ENCODE results near the gene METTL21A. TPM values are rescaled to one million over a fixed set of nuclear protein-coding genes. Genes with fewer than 3 reads are reported as not detected.

Gene METTL21A
- total RNA-seq, 2 donors from 2014 or later = 5.3 to 17.4 TPM

DNA sequence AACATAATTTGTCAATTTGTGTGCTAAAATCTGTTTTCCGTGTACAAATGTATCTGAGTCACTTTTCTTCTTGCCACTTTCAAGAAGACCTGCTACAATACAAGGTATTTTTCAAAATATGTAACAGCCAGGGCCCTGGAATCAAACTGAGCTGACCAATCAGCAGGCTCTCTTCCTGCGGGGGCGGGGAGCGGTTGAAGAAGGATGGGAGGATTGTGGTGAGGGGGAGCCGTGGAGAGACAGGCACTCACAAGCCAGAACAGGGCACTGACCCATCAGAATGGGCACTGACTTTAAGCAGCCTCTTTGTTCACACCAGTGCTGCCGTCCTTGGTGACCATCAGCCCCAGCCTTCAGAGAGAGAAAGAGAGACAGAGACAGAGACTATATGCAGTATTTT, 45.7 kb upstream of the METTL21A start:
- Histone ChIP-seq H3K4me1 (no peaks in the 10 kb centered on the region), H3K4me3 (no peak overlapping the region), H3K27ac (no peak overlapping the region), H3K9me3 (no peaks in the 10 kb centered on the region), H3K27me3 (no peaks in the 10 kb centered on the region), H3K36me3 (replicated peaks in 1 of 2; ENCODE audit: insufficient read depth in 1 of 2, low read depth in 2 of 2) (no peaks in the 10 kb centered on the region)
- 74 to 83% methylated on average over 6 of the region's 6 CpGs for WGBS, 2 donors
- no peak for TF ChIP-seq POLR2A (IDR thresholded peaks at IDR 0.05)
- TF ChIP-seq, protein P1, sequence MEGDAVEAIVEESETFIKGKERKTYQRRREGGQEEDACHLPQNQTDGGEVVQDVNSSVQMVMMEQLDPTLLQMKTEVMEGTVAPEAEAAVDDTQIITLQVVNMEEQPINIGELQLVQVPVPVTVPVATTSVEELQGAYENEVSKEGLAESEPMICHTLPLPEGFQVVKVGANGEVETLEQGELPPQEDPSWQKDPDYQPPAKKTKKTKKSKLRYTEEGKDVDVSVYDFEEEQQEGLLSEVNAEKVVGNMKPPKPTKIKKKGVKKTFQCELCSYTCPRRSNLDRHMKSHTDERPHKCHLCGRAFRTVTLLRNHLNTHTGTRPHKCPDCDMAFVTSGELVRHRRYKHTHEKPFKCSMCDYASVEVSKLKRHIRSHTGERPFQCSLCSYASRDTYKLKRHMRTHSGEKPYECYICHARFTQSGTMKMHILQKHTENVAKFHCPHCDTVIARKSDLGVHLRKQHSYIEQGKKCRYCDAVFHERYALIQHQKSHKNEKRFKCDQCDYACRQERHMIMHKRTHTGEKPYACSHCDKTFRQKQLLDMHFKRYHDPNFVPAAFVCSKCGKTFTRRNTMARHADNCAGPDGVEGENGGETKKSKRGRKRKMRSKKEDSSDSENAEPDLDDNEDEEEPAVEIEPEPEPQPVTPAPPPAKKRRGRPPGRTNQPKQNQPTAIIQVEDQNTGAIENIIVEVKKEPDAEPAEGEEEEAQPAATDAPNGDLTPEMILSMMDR (IDR thresholded peaks at IDR 0.05) = no peak
- no peak for ATAC-seq
- DNase-seq = no peak
- intact Hi-C loops (cut with DNase I) = no loop called here

DNA sequence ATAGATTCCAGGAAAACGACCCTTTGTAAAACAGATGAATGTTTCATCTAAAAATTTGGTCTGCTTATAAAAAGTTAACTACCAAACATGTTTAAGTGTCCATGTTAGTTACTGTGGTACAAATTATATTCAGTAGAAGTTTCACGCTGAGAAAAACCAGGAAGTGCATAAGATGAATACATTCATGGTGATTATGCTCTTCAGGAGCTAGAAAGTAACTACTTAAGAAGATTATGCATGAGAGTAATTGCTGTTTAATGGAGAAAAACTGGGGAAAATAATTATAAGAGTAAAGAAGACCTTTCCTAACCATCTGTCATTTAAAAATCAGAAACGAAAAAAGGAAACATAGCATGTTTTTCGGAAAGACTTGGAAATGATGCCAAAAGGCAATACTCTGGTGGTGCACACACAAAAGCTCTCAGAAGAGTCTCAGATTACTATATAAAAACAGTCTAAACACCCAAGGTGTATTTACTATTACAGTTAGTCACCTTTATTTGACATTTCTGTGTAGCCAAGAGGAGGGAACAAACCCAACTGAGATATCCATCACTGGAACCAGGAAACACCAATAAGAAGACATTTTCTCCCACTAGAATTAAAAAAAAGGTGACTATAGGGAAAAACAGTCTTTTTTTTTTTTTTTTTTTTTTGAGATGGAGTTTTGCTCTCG, 38.8 kb upstream of the METTL21A start:
- Histone ChIP-seq H3K9me3 (no peaks in the 10 kb centered on the region), H3K4me3 (no peak overlapping the region), H3K27ac (no peak overlapping the region), H3K27me3 (no peaks in the 10 kb centered on the region), H3K36me3 (replicated peaks in 1 of 2; ENCODE audit: insufficient read depth in 1 of 2, low read depth in 2 of 2) (no peaks in the 10 kb centered on the region), H3K4me1 (no peaks in the 10 kb centered on the region)
- intact Hi-C loops (cut with DNase I) = no loop called here
- TF ChIP-seq POLR2A (IDR thresholded peaks at IDR 0.05) = no peak
- TF ChIP-seq, protein P1 (IDR thresholded peaks at IDR 0.05) = no peak
- ATAC-seq = no peak
- 58 to 61% methylated on average over 5 of the region's 5 CpGs for WGBS, 2 donors
- no peak for DNase-seq

DNA sequence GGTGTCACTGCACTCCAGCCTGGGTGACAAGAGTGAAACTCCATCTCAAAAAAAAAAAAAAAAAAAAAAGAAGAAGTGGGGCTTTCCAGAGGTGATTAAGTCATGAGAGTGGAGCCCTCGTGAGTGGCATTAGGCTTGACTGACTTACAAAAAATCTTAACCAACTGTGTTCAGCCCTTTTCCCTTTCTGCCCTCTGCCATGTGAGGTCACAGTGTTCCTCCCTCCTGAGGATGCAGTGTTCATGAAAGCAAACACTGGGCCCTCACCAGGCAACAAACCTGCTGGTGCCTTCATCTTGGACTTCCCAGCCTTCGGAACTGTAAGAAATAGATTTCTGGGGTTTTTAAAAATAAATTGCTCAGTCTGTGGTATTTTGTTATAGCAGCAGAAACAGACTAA, 37.0 kb upstream of the METTL21A start:
- DNase-seq = peak in 1 of 4 donors; percentile 28
- no peaks in the 10 kb centered on the region for H3K27me3 ChIP-seq
- intact Hi-C loops (cut with DNase I) = no loop called here

DNA sequence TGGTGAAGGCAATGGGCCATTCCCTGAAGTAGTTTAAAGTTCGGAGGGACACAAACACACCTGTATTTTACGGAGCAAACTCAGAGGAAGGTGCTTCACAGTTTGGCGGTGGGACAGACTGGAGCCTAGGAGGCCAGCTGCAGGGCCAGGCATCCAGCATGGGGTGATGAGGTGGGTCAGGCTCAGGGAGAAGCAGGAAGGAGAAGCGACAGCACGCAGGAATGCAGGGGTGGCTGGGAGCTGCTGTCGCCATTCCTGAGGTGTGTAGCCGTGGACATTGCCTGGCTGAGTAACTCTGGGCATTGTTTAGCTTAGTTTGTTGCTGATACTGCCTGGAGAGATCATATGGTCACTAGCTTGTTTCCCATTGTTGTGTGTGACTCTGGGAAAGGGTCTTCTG, 35.8 kb upstream of the METTL21A start:
- Histone ChIP-seq H3K4me3 (no peak overlapping the region), H3K36me3 (replicated peaks in 1 of 2; ENCODE audit: insufficient read depth in 1 of 2, low read depth in 2 of 2) (no peaks in the 10 kb centered on the region), H3K27me3 (no peaks in the 10 kb centered on the region), H3K4me1 (no peaks in the 10 kb centered on the region), H3K27ac (no peak overlapping the region), H3K9me3 (no peaks in the 10 kb centered on the region)
- DNase-seq (no peak), ATAC-seq (no peak)
- intact Hi-C loops (cut with DNase I) = no loop called here
- WGBS, 2 donors = 73 to 79% methylated on average over 7 of the region's 7 CpGs
- TF ChIP-seq, protein P1 (IDR thresholded peaks at IDR 0.05) = no peak
- no peak for TF ChIP-seq POLR2A (IDR thresholded peaks at IDR 0.05)

More for the DNA sequence above, 37.0 kb upstream of the METTL21A start:
- Histone ChIP-seq H3K9me3 (no peaks in the 10 kb centered on the region), H3K4me3 (no peak overlapping the region), H3K36me3 (replicated peaks in 1 of 2; ENCODE audit: insufficient read depth in 1 of 2, low read depth in 2 of 2) (no peaks in the 10 kb centered on the region), H3K27ac (no peak overlapping the region), H3K4me1 (no peaks in the 10 kb centered on the region)
- no peak for TF ChIP-seq POLR2A (IDR thresholded peaks at IDR 0.05)
- TF ChIP-seq, protein P1 (IDR thresholded peaks at IDR 0.05) = no peak
- no peak for ATAC-seq
- WGBS, 2 donors = 65 to 75% methylated on average over 2 of the region's 2 CpGs

DNA sequence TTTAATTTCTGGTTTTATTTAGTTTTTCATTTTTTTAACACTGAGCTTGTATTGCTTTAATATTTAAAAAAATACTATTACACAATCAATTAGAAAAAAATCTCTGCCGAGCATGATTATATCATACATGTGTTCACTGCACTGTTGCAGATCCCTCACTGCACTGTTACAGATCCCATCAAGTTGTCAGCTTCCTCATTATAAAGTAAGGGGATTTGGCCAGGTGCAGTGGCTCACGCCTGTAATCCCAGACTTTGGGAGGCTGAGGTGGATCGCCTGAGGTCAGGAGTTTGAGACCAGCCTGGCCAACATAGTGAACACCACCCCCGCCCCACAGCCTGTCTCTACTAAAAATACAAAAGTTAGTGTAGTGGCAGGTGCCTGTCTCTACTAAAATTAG, 33.0 kb upstream of the METTL21A start:
- ATAC-seq = no peak
- Histone ChIP-seq H3K4me3 (no peak overlapping the region), H3K27me3 (no peaks in the 10 kb centered on the region), H3K36me3 (replicated peaks in 1 of 2; ENCODE audit: insufficient read depth in 1 of 2, low read depth in 2 of 2) (no peaks in the 10 kb centered on the region), H3K9me3 (no peaks in the 10 kb centered on the region), H3K4me1 (no peaks in the 10 kb centered on the region), H3K27ac (no peak overlapping the region)
- intact Hi-C loops (cut with DNase I) = no loop called here
- no peak for DNase-seq
- 85 to 86% methylated on average over 4 of the region's 4 CpGs for WGBS, 2 donors
- no peak for TF ChIP-seq POLR2A (IDR thresholded peaks at IDR 0.05)
- TF ChIP-seq, protein P1 (IDR thresholded peaks at IDR 0.05) = no peak
